Pulmonary artery endothelial cell (primary cell): ENCODE results near the gene STPG2. TPM values are rescaled to one million over a fixed set of nuclear protein-coding genes. Genes with fewer than 3 reads are reported as not detected.

Experiments
- DNase-seq: peaks from one replicate; pipeline ENCODE4 v3.0.0-alpha.2; 2011; ENCODE audit warnings: low read depth, low spot score
- total RNA-seq: library from RNA; depleted of rRNA; stranded (reverse); fragments of >200 nt; gene quantifications from 2 replicates; pipeline ENCODE4 v1.2.3, GENCODE V29; 2014

Gene STPG2
- total RNA-seq, 1 donor from 2014 or later: 0.07 TPM

DNA sequence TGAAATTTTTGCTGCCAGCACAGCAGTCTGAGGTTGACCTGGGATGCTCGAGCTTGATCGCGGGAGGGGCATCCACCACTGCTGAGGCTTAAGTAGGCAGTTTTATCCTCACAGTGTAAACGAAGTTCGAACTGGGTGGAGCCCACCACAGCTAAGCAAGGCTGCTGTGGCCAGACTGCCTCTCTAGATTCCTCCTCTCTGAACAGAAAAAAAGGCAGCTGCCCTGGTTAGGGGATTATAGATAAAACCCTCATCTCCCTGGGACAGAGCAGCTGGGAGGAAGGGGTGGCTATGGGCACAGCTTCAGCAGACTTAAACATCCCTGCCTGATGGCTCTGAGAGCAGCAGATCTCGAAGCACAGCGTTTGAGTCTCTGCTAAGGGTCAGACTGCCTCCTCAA is 314.6 kb downstream of the STPG2 start:
- no peak for DNase-seq

DNA sequence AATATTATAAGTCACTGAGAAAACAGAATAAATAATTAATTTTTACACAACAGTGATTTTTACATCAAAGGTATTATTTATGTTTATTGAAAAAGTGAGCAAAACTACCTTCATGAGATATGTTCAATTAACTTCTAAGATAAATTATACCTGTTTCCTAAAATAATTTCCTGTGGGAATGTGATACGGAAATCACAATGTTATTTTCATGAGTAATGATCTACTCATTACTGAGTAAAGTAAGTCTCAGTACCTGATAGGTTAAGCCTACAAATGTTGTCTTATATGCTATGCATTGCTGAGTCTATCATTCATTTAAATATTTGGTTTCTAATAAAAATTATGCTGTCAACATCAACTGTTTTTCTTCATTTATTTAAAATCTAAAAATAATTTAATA is 324.0 kb downstream of the STPG2 start:
- no peak for DNase-seq

DNA sequence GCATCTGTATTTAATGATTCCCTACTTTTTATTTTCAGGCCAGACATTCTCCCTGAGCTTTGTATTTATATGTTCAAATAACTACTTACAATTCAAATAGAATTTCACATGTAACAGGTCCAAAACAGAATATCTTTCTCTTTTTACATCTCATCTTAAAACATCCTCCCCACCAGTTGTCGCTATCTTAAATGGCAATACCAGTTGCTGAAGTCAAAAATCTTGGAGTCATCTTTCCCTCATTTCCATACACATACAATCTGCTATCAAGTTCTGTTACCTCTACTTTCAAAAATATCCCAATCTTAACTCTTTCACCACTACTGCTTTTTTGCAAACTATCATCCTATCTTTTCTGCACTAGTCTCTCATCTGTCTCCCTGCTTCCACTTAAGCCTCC is 330.5 kb downstream of the STPG2 start:
- no peak for DNase-seq

DNA sequence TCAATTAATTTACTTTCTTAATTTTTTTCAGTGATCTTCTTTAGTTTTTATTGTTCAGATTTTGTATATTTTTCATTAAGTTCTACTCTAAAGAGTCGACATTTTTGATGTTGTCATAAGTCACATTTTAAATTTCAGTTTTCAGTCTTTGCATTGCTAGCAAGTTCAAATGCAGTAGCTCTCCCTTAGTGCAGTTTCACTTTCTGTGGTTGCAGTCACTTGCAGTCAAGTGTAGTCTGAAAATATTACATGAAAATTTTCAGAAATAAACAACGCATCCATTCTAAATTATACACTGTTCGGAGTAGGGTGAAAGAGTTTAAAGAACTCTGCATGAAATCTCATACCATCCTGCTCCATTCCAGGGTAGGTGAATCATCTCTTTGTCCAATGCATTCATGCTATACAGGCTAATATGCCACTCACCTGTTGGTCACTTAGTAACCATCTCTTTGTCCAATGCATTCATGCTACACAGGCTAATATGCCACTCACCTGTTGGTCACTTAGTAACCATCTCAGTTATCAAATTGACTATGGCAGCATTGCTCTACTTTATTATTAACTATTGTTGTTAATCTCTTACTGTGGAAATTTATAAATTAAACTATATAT is 356.9 kb downstream of the STPG2 start:
- no peak for DNase-seq

DNA sequence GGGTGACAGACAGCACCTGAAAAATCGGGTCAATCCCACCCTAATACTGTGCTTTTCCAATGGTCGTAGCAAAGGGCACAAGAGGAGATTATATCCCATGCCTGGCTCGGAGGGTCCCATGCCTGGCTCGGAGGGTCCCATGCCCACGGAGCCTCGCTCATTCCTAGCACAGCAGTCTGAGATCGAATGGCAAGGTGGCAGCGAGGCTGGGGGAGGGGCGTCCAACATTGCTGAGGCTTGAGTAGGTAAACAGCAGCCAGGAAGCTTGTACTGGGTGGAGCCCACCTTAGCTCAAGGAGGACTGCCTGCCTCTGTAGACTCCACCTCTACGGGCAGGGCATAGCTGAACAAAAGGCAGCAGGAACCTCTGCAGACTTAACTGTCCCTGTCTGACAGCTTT is 365.1 kb downstream of the STPG2 start:
- no peak for DNase-seq

DNA sequence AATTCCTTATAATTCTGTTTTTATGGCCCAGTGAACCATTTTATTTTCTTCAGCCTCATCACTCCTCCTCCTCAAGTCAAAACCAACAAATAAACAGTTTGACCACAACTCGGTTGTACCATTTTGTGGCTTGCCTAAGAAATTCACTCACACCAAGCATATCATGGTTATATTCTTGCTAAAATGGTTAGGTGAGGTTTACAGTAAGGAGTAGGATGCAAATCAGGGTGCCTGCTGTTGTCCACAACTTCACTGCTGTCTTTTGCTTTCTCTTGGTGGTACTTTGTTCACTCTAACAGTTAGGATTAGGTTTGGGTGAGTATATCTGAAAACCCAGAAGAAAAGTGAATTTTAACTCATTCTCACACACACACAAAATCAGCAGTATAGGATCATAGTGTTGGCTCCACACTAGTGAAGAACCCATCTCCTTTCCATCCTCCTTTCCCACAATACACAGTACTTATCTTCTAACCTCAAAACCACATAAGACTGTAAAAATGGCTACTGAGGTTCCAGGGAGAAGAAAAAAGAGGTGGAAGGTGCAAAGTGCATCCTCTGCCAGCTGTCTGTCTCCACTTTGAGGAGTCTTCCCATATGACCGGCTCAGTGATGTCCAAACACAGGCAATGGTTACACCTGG is 368.8 kb downstream of the STPG2 start:
- no peak for DNase-seq

DNA sequence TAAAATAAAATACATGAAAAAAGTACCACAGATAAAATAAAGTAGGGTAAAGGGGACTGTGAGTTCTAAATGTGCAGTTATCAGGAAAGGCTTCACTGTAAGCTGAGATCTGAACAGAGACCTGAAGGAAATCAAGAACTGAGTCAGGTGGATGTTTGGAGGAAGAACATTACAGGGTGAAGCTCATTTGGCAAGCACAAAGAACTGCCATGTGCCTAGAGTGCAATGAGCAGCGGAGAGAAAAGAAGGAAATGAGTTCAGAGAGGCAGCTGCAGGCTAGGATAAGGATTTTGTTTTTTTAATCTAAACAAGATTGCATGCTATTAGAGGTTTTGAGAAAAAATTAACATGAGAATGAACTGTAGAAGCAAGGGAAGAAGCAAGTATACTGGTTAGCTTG is 373.1 kb downstream of the STPG2 start:
- peak; percentile 87 for DNase-seq

DNA sequence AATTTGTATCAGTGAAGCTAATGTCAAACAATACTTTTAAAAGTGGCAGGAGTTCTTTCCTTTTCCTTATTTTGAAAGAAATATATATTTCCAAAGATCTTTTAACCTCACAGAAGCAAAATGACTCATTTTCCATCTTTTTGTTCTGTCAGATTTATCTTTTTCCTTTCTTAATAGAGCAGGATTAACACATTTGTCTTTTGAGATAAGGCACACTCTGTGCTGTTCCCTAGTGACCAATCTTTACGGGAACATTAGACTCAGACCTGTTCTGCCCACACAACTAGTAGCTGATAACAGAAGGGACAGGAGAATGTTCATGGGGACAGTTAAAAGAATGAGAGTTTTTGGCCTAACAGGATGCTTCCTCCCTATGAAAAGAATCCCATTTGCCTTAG is 381.2 kb downstream of the STPG2 start:
- peak; percentile 77 for DNase-seq

DNA sequence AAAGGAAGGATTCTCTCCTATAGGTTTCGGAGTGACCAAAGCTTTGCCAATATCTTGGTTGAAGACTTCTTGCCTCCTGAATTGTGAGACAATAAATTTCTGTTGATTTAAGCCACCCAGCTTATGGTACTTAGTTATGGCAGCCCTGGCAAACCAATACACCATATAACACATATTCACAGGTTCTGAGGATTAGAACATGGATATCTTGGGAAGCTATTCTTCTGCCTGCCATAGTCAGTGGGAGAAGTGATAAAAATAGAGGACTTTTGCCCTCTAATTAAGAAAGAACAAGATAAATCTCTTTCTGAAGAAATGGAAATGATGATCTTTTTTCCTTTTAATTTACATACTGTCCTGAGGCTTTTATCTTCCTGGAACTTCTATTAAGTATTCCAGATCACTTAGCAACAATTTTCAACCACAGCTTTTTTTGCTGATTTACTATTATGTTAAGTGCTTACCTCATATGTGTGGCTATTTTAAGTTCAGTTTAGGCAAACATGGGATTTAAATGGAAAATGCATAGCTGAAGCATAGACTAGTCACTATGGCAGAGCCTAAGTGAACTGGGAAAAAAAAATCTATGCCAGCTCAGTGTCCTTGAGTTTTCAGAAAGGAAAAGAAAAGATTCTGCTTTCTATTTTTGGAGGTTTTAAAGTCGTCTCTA is 381.7 kb downstream of the STPG2 start:
- DNase-seq: no peak

DNA sequence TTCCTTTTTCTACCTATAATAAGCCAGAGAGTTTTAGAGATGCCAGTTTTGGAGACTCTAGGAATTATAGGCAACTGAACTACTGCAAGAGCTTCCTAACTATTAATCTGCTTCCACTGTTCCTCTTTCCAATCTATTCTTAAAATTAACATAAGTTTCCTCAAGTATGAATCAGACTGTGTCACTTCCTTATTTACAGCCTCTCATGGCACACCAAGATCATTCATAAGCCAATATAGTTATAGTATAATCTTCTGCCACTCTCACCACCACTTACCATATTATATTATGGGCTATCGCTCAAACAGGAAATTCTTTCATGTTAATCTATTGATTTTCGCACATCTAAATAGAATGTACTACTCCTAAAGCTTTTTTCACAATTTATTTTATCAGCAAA is 383.5 kb downstream of the STPG2 start:
- DNase-seq: no peak

DNA sequence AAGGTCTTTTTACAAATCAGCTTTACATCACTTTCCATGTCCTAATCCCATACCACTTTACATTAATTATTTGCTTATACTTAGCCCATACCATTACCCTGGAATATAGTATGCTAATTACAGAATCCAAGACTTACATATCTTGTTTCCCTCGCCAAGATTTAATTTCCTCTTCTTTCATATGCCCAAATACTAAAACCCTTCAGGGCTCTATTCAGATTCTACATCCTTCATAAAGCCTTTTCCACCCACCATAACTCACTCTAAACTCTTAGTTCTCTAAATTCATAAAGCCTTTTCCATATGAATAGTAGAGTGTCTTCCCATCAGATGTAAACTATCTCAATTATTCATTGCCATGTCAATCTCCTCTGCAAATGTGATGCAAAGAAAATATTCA is 390.7 kb downstream of the STPG2 start:
- DNase-seq: no peak

DNA sequence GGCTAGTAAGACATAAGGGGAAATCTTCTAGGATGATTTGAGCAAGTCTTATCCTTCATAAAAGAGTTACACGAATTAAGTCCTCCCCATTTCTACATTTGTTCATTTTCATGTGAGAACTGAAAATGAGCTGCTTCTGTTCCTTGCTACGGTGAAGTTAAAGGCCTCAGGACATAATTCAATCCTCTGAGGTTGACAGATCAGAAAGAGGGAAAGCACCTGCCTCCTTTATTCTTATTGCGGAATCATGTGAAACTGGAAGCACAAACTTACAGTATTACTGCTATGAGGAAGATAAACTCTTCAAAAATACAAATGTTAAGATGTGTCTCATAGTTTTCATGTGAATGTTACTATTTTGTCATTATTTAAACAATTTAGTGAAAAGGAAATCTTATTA is 395.3 kb downstream of the STPG2 start:
- no peak for DNase-seq

DNA sequence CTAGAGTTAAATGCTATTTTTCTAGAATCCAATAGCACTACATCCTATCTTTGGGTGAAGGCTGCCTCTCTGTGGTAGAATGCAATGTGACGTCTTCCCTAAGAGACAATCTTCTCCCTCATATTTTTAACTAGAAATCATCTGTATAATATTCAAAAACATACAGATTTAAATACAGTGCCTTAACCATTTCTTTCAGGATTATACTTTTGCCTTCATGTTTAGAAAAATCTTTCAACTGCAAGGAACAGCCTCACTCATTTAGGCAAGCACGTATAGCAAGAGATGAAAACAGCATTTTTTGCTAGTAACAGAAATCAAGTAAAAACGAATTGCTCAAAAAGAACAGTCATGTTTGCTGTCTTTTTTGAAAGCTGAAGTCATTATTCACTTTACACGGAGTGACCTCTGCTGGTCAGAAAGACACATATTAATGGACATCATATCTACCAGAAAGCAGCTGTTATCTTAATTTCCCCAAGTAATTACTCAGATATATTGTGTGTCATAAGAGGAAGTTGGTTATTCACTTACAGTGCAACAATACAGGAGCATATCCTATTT is 422.3 kb downstream of the STPG2 start:
- peak; percentile 64 for DNase-seq

DNA sequence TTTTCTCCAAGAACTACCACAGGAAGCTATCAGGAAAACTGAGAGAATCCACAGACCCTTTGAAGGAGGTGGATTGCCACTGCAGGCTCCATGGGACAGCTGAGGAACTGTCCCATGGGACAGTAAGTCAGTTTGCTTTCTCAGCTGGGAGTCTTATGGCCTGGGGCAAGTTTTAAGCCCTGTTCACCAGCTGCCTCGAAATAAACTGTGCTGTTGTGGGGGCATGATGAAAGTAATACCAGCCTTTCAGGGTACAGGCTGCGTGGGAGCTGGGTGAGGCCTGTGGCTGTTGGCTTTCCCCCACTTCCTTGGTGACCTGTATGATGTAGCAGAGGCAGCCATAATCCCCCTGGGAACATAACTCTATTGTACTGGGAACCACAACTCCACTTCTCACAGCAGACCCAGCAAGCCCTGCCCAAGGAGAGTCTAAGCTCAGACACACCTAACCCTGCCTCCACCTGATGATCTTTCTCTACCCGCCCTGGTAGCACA is 452.1 kb downstream of the STPG2 start:
- no peak for DNase-seq

DNA sequence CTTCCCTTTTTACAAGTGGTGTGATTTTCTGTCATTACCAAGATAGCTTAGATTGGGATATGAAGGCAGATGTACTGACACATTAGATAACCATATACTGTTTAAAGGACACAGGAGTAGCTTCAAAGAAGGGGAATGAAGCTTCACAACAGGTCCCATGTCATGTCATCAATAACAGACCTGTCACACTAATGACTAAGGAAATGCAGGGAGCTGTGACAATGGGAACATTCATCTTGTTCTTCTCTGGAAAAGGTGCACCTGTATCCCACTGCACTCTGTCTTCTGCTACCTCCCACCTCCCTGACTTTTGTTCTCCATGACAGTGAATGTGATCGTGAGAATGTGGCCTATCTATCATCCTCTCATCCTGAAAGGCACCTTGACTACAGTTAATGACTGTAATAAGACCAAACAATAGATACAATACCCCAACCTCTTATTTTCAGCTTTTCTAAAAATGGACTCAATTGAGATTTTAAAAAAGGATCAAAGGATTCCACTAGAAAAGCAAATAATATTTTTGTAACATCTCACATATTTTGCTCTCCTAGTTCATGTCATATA is 472.5 kb downstream of the STPG2 start:
- DNase-seq: no peak

DNA sequence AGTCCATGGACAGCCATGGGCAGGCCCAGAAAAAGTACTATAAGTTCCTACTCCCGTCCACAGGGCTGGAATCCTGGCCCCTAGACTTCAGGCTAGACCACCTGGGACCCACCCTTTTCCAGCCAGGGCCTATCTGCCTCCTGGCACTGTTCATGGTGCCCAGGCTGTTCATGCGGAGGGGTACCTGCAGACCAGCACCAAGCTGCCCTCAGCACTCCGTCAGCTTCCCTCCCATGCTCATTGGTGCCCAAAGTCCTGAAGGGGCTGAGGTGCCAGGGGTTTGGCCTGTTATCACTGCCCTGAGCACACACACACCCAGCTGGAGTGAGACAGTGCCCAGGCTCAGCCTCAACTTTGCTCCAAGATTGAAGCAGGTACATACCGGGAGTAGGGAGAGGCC is 477.7 kb downstream of the STPG2 start:
- no peak for DNase-seq

DNA sequence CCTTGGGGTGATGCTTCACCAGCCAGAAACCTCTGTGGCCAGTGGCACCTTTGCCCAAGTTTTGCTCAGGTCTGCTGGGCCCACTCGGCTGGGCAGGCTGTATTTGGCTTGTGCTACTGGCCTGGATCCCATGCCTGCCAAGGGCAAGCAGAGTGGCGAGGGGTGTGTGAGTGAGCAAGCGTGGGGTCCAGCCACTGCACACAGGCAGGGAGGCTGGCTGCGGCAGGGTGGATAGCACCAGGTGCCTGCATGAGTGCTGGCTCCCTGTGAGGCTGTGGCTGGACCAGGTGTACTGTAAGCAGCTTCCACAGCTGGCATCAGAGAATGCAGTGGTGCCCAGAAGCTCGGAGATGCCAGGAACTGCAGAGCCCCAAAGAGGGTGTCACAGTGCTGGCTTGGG is 478.5 kb downstream of the STPG2 start:
- DNase-seq: no peak

DNA sequence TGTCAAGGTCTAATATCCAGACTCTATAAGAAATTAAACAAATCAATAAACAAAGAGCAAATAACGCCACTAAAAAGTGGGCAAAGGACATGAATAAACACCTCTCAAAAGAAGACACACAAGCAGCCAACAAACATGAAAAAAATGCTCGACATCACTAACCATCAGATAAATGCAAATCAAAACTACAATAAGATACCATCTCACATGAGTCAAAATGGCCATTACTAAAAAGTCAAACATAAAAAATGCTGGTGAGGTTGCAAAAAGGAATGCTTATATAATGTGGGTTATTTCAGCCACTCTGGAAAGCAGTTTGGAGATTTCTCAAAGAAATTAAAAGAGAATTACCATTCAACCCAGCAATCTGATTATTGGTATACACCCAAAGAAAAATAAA is 481.1 kb downstream of the STPG2 start:
- no peak for DNase-seq

DNA sequence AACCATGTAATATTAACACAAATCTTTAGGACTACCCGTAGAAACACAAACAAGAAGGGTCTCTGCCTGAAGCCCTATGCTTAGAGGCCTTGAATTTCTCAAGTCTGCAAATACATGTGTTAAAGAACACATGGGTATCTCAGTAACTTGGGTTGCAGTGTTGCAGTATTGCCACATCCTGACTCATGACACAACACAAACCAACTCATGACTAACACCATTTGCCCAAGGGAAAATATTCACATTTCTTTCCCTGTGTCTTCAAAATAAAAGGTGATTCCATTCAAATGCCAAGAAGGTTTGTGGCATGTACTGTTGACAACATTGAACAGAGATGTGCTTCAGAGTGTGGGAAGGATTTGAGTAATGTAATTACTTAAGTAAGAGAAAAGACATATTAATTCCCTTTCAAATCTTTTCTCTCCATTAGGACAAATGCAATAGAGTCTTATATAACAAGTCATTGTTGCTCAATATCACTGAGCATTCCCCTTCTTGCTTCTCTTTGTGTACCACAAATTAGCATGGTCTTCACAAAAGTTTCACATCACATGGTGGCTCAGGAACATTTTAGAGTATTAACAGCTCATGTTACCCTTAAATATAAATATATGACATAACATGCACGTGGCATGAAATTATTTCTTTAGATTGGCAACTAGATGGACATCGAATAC is 487.1 kb downstream of the STPG2 start:
- no peak for DNase-seq

DNA sequence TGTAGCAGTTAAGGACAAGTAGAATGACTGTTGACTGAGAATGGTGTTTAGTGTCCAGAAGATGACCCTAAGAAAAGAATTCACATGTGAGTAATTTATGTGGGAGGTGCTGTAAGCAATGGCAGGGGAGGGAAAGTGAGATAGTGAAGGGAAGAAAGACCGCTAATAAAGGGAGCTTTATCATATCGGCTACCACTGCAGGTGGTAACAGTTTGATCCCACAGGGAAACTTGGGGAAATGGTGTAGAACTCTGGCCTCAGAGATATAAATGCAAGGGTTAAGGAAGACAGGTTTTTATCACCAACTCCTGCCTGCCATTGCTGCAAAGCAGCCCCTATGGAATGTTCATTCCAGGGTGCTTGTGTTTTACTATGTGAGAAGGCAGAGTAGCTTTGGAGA is 489.6 kb downstream of the STPG2 start:
- no peak for DNase-seq

DNA sequence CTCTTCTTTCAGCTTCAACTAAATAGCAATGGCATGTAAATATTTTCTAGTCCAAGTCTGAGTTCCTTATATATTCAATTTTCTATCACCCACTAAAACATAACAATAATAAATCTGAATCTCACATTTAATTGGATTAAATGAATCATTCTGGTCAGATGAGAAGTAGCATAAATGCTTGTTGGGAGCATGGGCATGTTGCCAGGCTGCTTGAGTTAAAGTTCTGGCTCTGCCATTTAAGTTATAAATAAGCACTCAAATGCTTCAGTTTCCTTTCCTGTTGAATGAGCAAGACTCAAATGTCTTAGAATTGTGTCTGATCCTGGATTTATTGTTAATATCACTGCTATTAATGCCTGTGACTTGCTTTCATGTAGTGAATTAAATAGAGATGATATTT is 496.3 kb downstream of the STPG2 start:
- peak; percentile 3 for DNase-seq
